Parathyroid adenoma (tissue), 2 donors: Measurements from ENCODE around the gene EREG.

Source experiments
- H2AFZ ChIP-seq: fragments of 300-600 bp; sonication (generic); one replicate; pipeline ENCODE4 v1.7.0; 2017; ENCODE audit warnings: antibody characterized with exemption, mild to moderate bottlenecking
- H3K27ac ChIP-seq: fragments of 300-600 bp; sonication (generic); one replicate; pipeline ENCODE4 v1.7.0; 2017
- H3K27me3 ChIP-seq: fragments of 300-600 bp; sonication (generic); one replicate; pipeline ENCODE4 v1.7.0; 2017; ENCODE audit warnings: low read length; ENCODE audit not compliant: control insufficient read depth, insufficient read depth
- H3K36me3 ChIP-seq: fragments of 300-600 bp; sonication (generic); one replicate; pipeline ENCODE4 v1.7.0; 2017; ENCODE audit warnings: low read length; ENCODE audit not compliant: control insufficient read depth, insufficient read depth
- H3K4me1 ChIP-seq: fragments of 300-600 bp; sonication (generic); one replicate; pipeline ENCODE4 v1.7.0; 2017; ENCODE audit warnings: control low read depth
- H3K4me2 ChIP-seq: fragments of 300-600 bp; sonication (generic); one replicate; pipeline ENCODE4 v1.7.0; 2017; ENCODE audit warnings: low read length
- H3K4me3 ChIP-seq: fragments of 300-600 bp; sonication (generic); one replicate; pipeline ENCODE4 v1.7.0; 2017; ENCODE audit warnings: low read depth, low read length
- H3K79me2 ChIP-seq: fragments of 300-600 bp; sonication (generic); one replicate; pipeline ENCODE4 v1.7.0; 2017; ENCODE audit warnings: control low read depth
- H3K9ac ChIP-seq: fragments of 300-600 bp; sonication (generic); one replicate; pipeline ENCODE4 v1.7.0; 2017; ENCODE audit warnings: mild to moderate bottlenecking
- H3K9me3 ChIP-seq: fragments of 300-600 bp; sonication (generic); one replicate; pipeline ENCODE4 v1.7.0; 2017; ENCODE audit warnings: low read length; ENCODE audit not compliant: control insufficient read depth
- TF ChIP-seq, protein P1 (sequence below): fragments of 300-600 bp; sonication (generic); IDR thresholded peaks from one replicate; pipeline ENCODE4 v1.7.0; 2017; ENCODE audit warnings: antibody characterized with exemption, mild to moderate bottlenecking
- donor health status: primary hyperparathyroidism.

EREG gene

DNA sequence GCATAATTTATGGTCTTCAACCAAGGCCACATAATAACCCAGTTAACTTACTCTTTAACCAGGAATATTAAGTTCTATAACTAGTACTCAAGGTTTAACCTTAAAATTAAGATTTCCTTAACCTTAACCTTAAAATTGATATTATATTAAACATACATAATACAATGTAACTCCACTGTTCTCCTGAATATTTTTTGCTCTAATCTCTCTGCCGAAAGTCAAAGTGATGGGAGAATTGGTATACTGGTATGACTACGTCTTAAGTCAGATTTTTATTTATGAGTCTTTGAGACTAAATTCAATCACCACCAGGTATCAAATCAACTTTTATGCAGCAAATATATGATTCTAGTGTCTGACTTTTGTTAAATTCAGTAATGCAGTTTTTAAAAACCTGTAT lies 22.8 kb downstream of the EREG start:
- no peak overlapping the region for H3K4me3 ChIP-seq
- no peak overlapping the region for H3K9ac ChIP-seq
- TF ChIP-seq, protein P1, sequence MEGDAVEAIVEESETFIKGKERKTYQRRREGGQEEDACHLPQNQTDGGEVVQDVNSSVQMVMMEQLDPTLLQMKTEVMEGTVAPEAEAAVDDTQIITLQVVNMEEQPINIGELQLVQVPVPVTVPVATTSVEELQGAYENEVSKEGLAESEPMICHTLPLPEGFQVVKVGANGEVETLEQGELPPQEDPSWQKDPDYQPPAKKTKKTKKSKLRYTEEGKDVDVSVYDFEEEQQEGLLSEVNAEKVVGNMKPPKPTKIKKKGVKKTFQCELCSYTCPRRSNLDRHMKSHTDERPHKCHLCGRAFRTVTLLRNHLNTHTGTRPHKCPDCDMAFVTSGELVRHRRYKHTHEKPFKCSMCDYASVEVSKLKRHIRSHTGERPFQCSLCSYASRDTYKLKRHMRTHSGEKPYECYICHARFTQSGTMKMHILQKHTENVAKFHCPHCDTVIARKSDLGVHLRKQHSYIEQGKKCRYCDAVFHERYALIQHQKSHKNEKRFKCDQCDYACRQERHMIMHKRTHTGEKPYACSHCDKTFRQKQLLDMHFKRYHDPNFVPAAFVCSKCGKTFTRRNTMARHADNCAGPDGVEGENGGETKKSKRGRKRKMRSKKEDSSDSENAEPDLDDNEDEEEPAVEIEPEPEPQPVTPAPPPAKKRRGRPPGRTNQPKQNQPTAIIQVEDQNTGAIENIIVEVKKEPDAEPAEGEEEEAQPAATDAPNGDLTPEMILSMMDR = no peak
- no peaks in the 10 kb centered on the region for H3K4me1 ChIP-seq
- H2AFZ ChIP-seq = no peak overlapping the region
- no peaks in the 10 kb centered on the region for H3K36me3 ChIP-seq
- no peaks in the 10 kb centered on the region for H3K27me3 ChIP-seq
- no peak overlapping the region for H3K27ac ChIP-seq
- no peaks in the 10 kb centered on the region for H3K79me2 ChIP-seq
- no peaks in the 10 kb centered on the region for H3K9me3 ChIP-seq
- no peak overlapping the region for H3K4me2 ChIP-seq

- Histone ChIP-seq H3K9me3 (no peaks in the 10 kb centered on the region), H3K36me3 (no peaks in the 10 kb centered on the region), H2AFZ (no peak overlapping the region), H3K9ac (no peak overlapping the region), H3K4me2 (no peak overlapping the region), H3K27ac (no peak overlapping the region), H3K79me2 (no peaks in the 10 kb centered on the region), H3K27me3 (no peaks in the 10 kb centered on the region), H3K4me1 (no peaks in the 10 kb centered on the region), H3K4me3 (no peak overlapping the region)
- TF ChIP-seq, protein P1 = no peak
These were observed 24.5 kb downstream of the EREG start for GRCh38 chr4:74389494-74389893.

GRCh38 chr4:74390677-74391076 lies 25.7 kb downstream of the EREG start:
- Histone ChIP-seq H2AFZ (no peak overlapping the region), H3K36me3 (no peaks in the 10 kb centered on the region), H3K79me2 (no peaks in the 10 kb centered on the region), H3K4me3 (no peak overlapping the region), H3K9ac (no peak overlapping the region), H3K4me1 (no peaks in the 10 kb centered on the region), H3K9me3 (no peaks in the 10 kb centered on the region), H3K4me2 (no peak overlapping the region), H3K27me3 (no peaks in the 10 kb centered on the region), H3K27ac (no peak overlapping the region)
- TF ChIP-seq, protein P1 = no peak

- no peak overlapping the region for H3K4me3 ChIP-seq
- H2AFZ ChIP-seq = no peak overlapping the region
- H3K4me2 ChIP-seq = no peak overlapping the region
- no peaks in the 10 kb centered on the region for H3K9me3 ChIP-seq
- no peak overlapping the region for H3K27ac ChIP-seq
- no peak overlapping the region for H3K9ac ChIP-seq
- no peaks in the 10 kb centered on the region for H3K36me3 ChIP-seq
- no peaks in the 10 kb centered on the region for H3K27me3 ChIP-seq
- no peaks in the 10 kb centered on the region for H3K79me2 ChIP-seq
- no peaks in the 10 kb centered on the region for H3K4me1 ChIP-seq
- TF ChIP-seq, protein P1 = no peak
These were observed 26.4 kb downstream of the EREG start for GRCh38 chr4:74391346-74391745.

DNA sequence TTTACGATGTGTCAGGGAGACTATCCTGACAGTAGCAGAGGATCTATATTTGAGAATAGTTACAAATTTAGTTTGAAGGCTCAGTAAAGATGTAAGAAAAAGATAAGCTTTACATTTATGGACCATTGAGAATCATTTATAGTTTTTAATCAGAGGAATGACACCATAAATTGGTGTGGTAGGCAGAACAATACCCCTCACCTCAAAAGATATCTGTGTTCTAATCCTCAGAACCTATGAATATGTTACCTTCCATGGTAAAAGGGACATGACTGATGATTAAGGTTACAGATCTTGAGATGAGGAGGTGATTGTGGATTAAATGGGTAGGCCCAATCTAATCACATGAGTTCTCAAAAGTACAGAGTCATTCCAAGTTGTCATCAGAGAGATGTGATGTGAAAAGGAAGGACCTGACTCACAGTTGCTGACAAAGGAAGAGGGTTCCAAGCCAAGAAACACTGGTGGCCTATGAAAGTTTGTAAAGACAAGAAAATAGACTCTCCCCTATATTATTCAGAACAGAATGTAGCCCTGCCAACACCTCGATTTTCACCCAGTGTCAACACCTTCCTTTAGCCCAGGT lies 27.0 kb downstream of the EREG start:
- H3K9ac ChIP-seq = no peak overlapping the region
- no peak overlapping the region for H3K27ac ChIP-seq
- no peaks in the 10 kb centered on the region for H3K4me1 ChIP-seq
- no peaks in the 10 kb centered on the region for H3K27me3 ChIP-seq
- no peak overlapping the region for H3K4me3 ChIP-seq
- TF ChIP-seq, protein P1 = no peak
- H3K36me3 ChIP-seq = no peaks in the 10 kb centered on the region
- H3K9me3 ChIP-seq = no peaks in the 10 kb centered on the region
- no peaks in the 10 kb centered on the region for H3K79me2 ChIP-seq
- H3K4me2 ChIP-seq = no peak overlapping the region
- no peak overlapping the region for H2AFZ ChIP-seq
